Epidermal melanocyte (primary cell): ENCODE data around the gene CIITA.
A peak's percentile ranks its signal among the peaks of the same experiment; 100 is the strongest.
"Not testable (repeated sequence)": the region's sequence is repeated elsewhere in the genome, so short reads cannot be mapped to it uniquely, and the experiment has no call there.

Experiments used
- DNase-seq: peaks from one replicate; pipeline ENCODE4 v3.0.0; 2011; ENCODE audit warnings: low spot score; ENCODE audit not compliant: insufficient read length

The CIITA gene

DNA sequence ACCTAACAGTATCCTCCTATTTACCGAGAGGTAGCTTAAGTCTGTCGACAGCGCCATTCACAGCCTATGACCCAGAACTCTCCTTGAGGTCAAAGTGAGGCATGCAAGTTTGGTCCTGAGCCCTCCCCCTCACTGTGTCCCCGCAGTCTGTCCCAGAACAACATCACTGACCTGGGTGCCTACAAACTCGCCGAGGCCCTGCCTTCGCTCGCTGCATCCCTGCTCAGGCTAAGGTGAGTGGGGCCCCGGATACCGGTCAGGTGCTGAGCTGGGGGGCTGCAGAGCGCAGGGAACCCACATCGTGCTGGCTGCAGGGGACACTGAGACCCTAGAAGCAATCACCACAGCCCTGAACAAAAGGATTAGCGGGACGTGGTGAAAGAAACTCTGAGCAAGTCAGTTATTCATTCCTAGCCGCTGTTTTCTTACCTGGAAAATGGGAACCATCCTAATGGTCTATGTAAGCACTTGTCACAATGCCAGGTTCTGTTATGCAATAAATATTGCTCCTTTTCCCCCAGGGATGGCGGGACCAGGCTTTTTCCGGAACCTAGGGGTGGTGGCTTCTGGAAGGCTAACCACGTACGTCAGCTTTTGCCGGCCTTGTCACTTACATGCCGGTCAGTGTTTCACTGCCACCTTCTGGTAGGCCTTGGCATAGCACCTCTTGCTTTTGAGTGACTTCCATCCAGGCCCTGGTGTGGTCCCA lies 41.4 kb downstream of the CIITA start:
- DNase-seq: peak; percentile 89

- DNase-seq: no peak
These were observed 42.0 kb downstream of the CIITA start for GRCh38 chr16:10919003-10919351.

GRCh38 chr16:10920726-10921427 lies 43.9 kb downstream of the CIITA start:
- DNase-seq: no peak

- no peak for DNase-seq
These were observed 44.7 kb downstream of the CIITA start for GRCh38 chr16:10921536-10922327.

DNA sequence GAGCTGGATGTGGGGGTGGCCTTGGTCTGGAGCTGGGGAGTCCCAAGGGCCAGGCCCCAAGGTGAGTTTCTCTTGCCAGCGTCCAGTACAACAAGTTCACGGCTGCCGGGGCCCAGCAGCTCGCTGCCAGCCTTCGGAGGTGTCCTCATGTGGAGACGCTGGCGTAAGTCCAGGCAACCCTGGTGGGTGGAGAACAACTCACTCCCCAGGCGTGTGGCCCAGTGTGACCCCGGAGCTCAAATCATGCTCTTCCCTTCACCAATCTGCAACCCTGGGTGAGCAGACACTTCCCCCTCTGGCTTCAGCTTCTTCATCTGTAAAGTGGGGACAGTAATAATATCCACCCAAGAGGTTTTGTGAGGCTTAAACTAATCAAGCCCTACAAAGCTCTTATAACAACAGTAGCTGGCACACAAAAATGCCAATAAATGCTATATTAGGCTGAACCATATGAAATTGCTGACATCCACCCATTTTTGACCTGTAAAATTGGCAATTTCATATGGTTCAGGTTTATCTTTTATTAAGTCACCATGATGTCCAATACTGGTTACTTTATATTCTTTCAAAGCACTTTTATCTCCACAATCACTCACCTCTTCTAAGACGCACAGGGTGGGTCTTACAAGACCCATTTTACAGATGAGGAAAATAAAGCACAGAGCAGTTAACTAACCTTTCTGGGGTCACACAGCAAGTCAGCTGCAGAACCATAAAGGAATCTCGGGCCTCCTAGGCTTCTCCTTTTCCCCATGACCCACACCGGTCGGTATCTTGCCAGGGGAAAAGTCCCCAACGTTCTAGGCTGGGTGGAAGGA lies 45.5 kb downstream of the CIITA start:
- no peak for DNase-seq

DNA sequence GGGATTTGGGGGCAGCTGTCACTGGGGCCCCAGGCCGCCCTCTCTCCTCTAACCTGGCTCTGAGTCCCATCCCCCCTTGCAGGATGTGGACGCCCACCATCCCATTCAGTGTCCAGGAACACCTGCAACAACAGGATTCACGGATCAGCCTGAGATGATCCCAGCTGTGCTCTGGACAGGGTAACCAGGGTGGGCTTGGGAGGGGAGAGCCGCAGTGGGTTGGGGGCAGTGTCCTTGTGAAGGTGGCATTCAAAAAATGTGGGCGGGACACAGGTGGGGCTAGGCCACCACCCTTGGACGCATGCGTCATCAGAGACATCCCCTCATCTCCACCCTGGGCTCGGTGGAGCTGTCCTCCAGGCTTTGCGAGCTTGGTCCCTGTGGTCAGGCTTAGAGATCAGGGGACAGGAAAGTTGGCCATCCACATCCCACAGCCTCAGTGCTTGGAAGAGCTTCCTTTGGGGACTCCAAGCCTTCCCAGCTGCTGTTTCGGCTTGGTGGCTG lies 46.2 kb downstream of the CIITA start:
- no peak for DNase-seq

DNA sequence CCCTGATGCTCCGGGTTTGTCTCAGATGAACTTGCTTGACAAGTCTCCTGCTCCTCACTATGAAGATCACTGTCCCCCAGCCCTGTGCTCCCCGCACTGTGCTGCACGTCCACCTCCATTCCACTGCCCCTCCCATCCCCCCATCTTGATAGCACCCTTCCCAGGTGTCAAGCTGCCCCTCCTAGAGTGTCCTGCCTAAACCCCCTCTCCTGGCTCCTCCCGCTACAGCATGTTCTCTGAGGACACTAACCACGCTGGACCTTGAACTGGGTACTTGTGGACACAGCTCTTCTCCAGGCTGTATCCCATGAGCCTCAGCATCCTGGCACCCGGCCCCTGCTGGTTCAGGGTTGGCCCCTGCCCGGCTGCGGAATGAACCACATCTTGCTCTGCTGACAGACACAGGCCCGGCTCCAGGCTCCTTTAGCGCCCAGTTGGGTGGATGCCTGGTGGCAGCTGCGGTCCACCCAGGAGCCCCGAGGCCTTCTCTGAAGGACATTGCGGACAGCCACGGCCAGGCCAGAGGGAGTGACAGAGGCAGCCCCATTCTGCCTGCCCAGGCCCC lies 46.7 kb downstream of the CIITA start:
- no peak for DNase-seq

DNA sequence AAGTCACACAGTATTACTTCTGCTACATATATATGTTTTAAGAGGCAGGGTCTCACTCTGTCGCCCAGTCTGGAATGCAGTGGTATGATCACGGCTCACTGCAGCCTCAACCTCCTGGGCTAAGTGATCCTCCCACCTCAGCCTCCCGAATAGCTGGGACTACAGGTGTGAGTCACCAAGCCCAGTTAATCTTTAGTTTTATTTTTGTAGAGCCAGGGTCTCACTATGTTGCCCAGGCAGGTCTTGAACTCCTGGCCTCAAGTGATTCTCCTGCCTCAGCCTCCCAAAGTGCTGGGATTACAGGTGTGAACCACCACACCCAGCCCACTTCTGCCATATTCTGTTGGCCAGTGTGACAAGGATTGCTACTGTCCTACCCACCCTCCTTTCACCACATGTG lies 48.3 kb downstream of the CIITA start:
- DNase-seq: not testable (repeated sequence)

GRCh38 chr16:10926094-10926493 lies 49.1 kb downstream of the CIITA start:
- no peak for DNase-seq

GRCh38 chr16:10926867-10927266 lies 49.9 kb downstream of the CIITA start:
- no peak for DNase-seq

DNA sequence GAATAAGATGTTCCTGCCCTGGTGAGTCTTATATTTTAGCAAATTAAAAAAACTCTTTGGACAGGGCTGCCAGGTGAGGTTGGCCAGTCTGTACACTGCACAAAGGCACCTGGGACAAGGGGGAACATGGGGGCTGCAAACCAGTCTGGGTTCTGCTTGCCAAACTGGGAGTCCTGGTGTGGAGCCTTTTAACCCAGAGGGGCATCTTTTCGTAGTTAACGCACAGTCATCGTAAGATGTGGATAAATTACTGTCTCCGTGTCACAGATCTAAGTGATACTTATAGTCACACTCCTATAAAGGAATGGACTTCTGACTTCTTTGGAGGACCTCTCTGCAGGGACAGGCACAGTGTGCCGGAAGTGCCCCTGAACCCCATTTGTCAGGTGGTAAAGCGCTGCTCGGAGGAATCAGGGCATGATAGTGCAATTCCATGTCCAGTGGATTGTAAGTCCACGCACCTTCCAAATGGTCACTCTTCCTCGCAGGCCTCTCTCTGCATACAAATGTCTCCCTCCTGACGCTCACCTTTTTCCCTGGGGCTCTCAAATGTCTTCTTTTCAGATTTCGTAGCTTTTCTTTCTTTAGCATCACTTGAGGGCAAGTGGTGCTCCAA lies 50.6 kb downstream of the CIITA start:
- DNase-seq: no peak

- DNase-seq: not testable (repeated sequence)
These were observed 52.1 kb downstream of the CIITA start for GRCh38 chr16:10929097-10929496.

DNA sequence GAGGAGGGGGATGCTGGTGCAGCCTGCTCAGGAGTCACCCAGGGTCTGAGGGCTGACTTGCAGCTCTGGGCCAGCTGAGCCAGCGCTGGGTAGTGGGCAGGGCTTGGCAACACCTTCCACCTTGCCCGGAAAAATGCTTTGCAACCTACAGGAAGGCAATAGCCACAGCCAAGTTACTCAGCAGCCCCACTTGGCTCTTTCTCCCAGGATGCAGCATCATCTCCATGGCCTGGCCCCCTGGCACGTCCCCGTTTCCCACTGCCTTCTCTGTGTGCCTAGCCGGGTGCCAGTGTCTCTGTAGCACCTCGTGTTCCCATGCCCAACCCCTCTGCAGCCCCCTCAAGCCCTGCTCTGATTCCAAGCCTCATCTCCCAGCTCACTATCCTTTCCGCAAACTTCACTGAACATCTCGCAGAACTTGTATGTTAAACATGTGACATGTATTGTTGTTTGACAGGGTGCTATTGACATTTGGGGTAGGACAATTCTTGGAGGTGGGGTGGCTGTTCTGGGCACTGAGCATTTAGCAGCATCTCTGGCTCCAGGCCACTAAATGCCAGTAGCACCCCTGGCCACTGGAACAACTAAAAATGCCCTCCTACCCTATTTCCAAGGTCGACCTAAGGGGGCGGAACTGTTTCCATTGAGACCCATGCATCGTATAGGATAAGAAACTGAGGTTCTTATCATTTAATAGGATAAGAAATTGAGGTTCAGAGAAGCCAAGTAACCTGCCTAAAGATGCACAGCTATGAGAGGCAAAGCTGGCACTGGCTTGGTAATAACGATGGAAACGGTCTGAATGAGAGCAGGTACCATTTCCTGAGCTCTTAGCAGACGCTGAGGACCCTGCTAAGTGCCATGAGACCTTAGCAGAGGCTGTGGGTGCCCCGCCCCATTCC lies 53.1 kb downstream of the CIITA start:
- DNase-seq: no peak

DNA sequence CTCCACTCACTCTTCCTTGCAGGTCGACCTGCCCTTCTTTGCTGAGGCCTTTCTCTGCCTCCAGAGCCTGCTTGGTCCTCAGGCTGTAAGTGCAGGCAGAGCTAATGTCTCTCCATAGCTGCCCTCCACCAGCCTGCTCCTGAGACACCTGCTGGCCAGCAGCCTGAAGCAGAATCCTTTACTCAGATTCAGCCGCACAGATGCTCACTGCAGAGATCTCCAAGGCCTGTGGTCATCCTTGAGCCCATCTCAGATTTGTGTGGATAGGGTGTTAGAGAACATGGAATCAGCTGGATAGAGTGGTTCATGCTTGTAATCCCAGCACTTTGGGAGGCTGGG lies 53.7 kb downstream of the CIITA start:
- DNase-seq: no peak

- no peak for DNase-seq
These were observed 54.1 kb downstream of the CIITA start for GRCh38 chr16:10931134-10931533.

GRCh38 chr16:10931977-10932632 lies 55.1 kb downstream of the CIITA start:
- DNase-seq: no peak

GRCh38 chr16:10932959-10933710 lies 56.1 kb downstream of the CIITA start:
- DNase-seq: no peak

DNA sequence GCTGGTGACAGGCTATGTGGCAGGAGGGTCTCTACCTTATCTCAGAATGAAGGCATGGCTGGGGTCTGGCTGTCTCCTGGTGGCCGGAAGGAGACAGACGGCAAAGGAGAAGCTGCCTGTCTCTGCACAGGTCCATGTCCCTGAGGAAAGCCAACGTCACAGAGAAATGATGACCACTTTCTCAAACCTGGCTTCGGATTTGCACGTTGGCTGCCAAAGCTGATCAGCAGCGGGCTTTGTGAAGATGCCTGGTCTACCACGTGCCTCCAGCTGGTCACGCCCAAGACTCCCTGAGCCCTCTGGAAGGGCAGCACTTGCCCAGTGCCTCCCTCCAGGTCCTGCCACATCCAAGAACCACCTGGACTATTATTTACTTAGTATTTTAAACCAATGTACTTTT lies 56.9 kb downstream of the CIITA start:
- no peak for DNase-seq
